Tibial nerve (tissue), 4 donors: ENCODE measurements around the gene IGF1R. TPM values are rescaled to one million over a fixed set of nuclear protein-coding genes. Genes with fewer than 3 reads are reported as not detected.

Source experiments
- DNase-seq, 2 donors: peaks; one replicate each; pipeline ENCODE4 v3.0.0-alpha.2; 2019; ENCODE audit warnings: low spot score in 2 of 2
- H3K27ac ChIP-seq, 4 donors: fragments of 200-600 bp; sonication (generic) in 3 of 4; one replicate each; pipeline ENCODE4 v1.5.1; 2017 to 2019; ENCODE audit warnings: mild to moderate bottlenecking in 1 of 4
- H3K27me3 ChIP-seq, 2 donors: fragments of 200-600 bp; sonication (generic) in 1 of 2; one replicate each; pipeline versions ENCODE4 v1.5.1 to v1.6.0; 2017 to 2019
- H3K36me3 ChIP-seq, 3 donors: fragments of 200-600 bp; sonication (generic); one replicate each; pipeline ENCODE4 v1.5.1; 2018 to 2019
- H3K4me1 ChIP-seq, 4 donors: fragments of 200-600 bp; sonication (generic) in 3 of 4; one replicate each; pipeline ENCODE4 v1.5.1; 2017 to 2019
- H3K4me3 ChIP-seq, 4 donors: fragments of 200-600 bp; sonication (generic) in 3 of 4; one replicate each; pipeline ENCODE4 v1.5.1; 2017 to 2019; ENCODE audit warnings: mild to moderate bottlenecking in 1 of 4, moderate library complexity in 1 of 4
- H3K9me3 ChIP-seq, 4 donors: fragments of 200-600 bp; sonication (generic) in 3 of 4; one replicate each; pipeline ENCODE4 v1.5.1; 2017 to 2019
- CTCF ChIP-seq, 5 experiments: fragments of 200-600 bp in 3 of 5; fragments of 450-650 bp in 2 of 5; sonication (generic) in 3 of 5; IDR thresholded peaks; one replicate each; pipeline ENCODE4 v1.5.1; 2016 to 2019; ENCODE audit warnings: antibody characterized with exemption in 5 of 5, mild to moderate bottlenecking in 3 of 5, moderate library complexity in 2 of 5
- EP300 ChIP-seq, 2 donors: sonication (generic); formaldehyde crosslinking; IDR thresholded peaks; one replicate each; pipeline ENCODE4 v1.6.1; 2017; ENCODE audit warnings: antibody characterized with exemption in 2 of 2, mild to moderate bottlenecking in 1 of 2
- POLR2A ChIP-seq, 2 donors: fragments of 450-650 bp; IDR thresholded peaks; one replicate each; pipeline ENCODE4 v1.6.1; 2017; ENCODE audit warnings: antibody characterized with exemption in 2 of 2, mild to moderate bottlenecking in 2 of 2, moderate library complexity in 2 of 2
- WGBS, 2 donors: methylation state at CpG; one replicate each; pipeline ENCODE4 v1.1.5; 2018; 5-methylcytosine and 5-hydroxymethylcytosine counted together
- total RNA-seq, 4 donors: library from RNA; depleted of rRNA; stranded (reverse); fragments of >200 nt; gene quantifications; one replicate each; pipeline ENCODE4 v1.1.0, GENCODE V29; 2016

The IGF1R gene
- total RNA-seq, 4 donors from 2014 or later = 82.5 to 164 (median 111) TPM

DNA sequence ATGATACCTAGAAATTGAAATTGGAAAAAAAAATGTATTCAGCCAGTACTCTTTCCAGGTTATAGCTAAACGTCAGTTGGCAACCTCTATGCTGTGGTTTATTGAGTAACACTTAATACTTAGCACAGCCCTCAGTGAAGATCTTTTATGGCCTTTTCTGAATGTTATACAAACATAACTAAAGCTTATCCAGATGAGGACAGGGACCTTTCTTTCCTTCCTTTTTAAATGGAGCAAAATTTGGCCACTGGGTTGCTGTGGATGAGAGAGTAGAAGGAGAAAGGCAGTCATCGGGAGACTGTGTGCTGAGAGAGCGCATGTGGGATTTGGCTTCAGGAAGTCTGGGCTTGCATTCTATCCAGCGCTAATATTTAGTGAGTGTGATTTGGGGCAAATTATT is 36.1 kb downstream of the IGF1R start:
- Histone ChIP-seq H3K36me3 (no peaks in the 10 kb centered on the region), H3K4me3 (no peak overlapping the region), H3K9me3 (no peaks in the 10 kb centered on the region), H3K27me3 (no peaks in the 10 kb centered on the region), H3K4me1 (peaks cover 0 to 73% (median 23%) of the 10 kb centered on the region in 4 donors), H3K27ac (peak overlapping the region in 2 of 4 donors; percentile 36 to 81)
- TF ChIP-seq POLR2A (IDR thresholded peaks at IDR 0.05) = no peak
- peak in 1 of 2 donors; percentile 31 for TF ChIP-seq EP300 (IDR thresholded peaks at IDR 0.05)
- DNase-seq = peak in 1 of 2 donors; percentile 35
- 37 to 45% methylated on average over 4 of the region's 4 CpGs for WGBS, 2 donors

DNA sequence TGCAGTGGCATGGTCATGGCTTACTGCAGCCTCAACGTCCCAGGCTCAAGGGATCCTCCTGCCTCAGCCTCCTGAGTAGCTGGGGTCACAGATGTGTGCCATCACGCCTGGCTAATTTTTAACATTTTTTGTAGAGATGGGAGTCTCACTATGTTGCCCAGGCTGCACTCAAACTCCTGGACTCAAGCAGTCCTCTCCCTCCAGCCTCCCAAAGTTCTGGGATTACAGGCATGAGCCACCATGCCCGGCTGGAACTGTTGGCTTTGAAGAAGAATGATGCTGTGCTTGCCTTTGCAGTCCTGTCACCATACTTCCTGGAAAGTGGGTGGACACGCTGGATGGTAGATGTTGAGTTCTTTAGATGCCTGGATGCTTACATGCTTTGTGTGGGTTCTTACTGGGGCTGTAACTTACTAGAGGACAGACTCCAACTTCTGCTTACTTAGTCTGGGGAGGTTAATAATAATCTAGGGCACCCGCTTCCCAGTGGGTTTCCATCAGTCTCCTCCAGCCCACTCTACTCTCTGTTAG is 36.7 kb downstream of the IGF1R start:
- 87 to 94% methylated on average over 5 of the region's 5 CpGs for whole genome bisulfite sequencing, 2 donors
- Histone ChIP-seq H3K4me3 (no peak overlapping the region), H3K36me3 (no peaks in the 10 kb centered on the region), H3K4me1 (peaks cover 0 to 78% (median 26%) of the 10 kb centered on the region in 4 donors), H3K9me3 (no peaks in the 10 kb centered on the region), H3K27me3 (no peaks in the 10 kb centered on the region), H3K27ac (peak overlapping the region in 1 of 4 donors; percentile 36)
- no peak for TF ChIP-seq EP300 (IDR thresholded peaks at IDR 0.05)
- no peak for TF ChIP-seq POLR2A (IDR thresholded peaks at IDR 0.05)
- TF ChIP-seq CTCF (IDR thresholded peaks at IDR 0.05) = no peak
- DNase-seq = no peak

DNA sequence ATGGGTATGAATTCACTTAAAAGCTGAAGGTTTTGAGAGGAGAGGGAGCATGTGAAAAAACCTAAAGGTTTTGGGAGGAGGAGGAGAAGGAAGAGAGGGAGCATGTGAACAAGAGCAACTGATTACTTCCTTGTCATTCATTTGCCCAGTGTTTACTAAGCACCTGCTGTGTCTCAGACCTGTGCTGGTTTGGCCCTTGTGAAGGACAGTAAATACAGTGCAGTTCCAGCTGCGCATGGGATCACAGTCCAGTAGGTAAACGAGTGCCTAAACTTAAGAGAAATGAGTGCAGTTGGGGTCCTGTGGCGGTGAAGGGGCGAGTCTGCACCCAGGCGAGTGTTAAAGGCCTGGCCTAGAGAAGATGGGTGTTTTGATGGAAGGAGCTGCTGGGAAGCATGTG is 38.6 kb downstream of the IGF1R start:
- Histone ChIP-seq H3K4me1 (peaks cover 0 to 88% (median 28%) of the 10 kb centered on the region in 4 donors), H3K4me3 (no peak overlapping the region), H3K27ac (no peak overlapping the region), H3K27me3 (no peaks in the 10 kb centered on the region), H3K9me3 (no peaks in the 10 kb centered on the region), H3K36me3 (no peaks in the 10 kb centered on the region)
- WGBS, 2 donors = 95 to 96% methylated on average over 5 of the region's 5 CpGs
- no peak for DNase-seq
- TF ChIP-seq EP300 (IDR thresholded peaks at IDR 0.05) (no peak), POLR2A (IDR thresholded peaks at IDR 0.05) (no peak), CTCF (IDR thresholded peaks at IDR 0.05) (no peak)

DNA sequence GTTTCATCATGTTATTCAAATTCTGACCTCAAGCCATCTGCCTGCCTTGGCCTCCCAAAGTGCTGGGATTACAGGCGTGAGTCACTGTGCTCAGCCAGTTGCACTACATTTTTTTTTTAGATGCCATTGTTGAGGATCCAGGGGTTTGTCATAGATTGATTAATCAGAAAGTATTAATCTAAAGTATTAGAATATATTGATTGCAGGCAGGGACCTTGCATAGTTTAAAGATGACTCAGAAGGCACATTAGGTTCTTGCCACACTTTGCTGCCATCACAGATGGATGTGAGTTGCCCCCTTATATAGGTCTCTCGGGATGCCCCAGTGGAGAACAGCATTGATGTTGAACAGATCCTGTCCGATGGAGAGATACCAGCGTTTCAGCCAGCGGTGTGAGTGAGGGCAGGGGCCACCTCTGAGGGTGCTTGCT is 41.1 kb downstream of the IGF1R start:
- TF ChIP-seq EP300 (IDR thresholded peaks at IDR 0.05) = no peak
- TF ChIP-seq CTCF (IDR thresholded peaks at IDR 0.05) = no peak
- no peak for TF ChIP-seq POLR2A (IDR thresholded peaks at IDR 0.05)
- WGBS, 2 donors = 91 to 96% methylated on average over 5 of the region's 5 CpGs
- no peaks in the 10 kb centered on the region for H3K27me3 ChIP-seq
- no peaks in the 10 kb centered on the region for H3K36me3 ChIP-seq
- no peak overlapping the region for H3K27ac ChIP-seq
- H3K4me1 ChIP-seq = peaks cover 0 to 86% (median 9%) of the 10 kb centered on the region in 4 donors
- no peaks in the 10 kb centered on the region for H3K9me3 ChIP-seq
- no peak for DNase-seq
- no peak overlapping the region for H3K4me3 ChIP-seq

GRCh38 chr15:98690272-98690950 is 42.1 kb downstream of the IGF1R start:
- TF ChIP-seq EP300 (IDR thresholded peaks at IDR 0.05) (no peak), POLR2A (IDR thresholded peaks at IDR 0.05) (no peak), CTCF (IDR thresholded peaks at IDR 0.05) (no peak)
- H3K9me3 ChIP-seq = no peaks in the 10 kb centered on the region
- H3K27me3 ChIP-seq = no peaks in the 10 kb centered on the region
- H3K36me3 ChIP-seq = no peaks in the 10 kb centered on the region
- H3K4me1 ChIP-seq = peaks cover 0 to 87% (median 9%) of the 10 kb centered on the region in 4 donors
- whole genome bisulfite sequencing, 2 donors = 61 to 64% methylated on average over 6 of the region's 6 CpGs
- no peak for DNase-seq
- no peak overlapping the region for H3K4me3 ChIP-seq
- no peak overlapping the region for H3K27ac ChIP-seq
